Measurements from ENCODE around the gene RNF213. TPM values are rescaled to one million over a fixed set of nuclear protein-coding genes. Genes with fewer than 3 reads are reported as not detected.

RNF213 gene
- total RNA-seq, 1 experiment from 2014 or later = 44.5 TPM

DNA sequence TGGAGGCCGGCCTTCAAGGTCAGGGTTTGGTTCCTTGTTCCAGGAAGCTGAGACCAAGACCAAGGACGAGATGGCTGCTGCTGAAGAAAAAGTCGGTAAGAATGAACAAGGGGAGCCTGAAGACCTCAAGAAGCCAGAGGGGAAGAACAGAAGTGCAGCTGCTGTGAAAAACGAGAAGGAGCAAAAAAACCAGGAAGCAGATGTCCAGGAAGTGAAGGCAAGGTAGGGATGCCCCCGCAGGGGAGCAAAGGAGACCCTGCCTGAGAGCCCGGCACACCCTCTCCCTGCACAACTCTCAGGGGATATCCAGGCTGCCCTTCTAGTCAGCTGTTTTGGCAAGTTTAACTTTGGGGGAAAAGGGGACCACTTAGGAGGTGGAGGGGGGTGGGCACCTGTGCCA is 29.0 kb downstream of the RNF213 start:
- no TSS peak for BruUV-seq (replicated peaks)
- Histone ChIP-seq H3K4me1 (ENCODE audit: control insufficient read depth in 1 of 2, insufficient read depth in 2 of 2, low read length in 2 of 2) (no peaks in the 10 kb centered on the region), H3K4me3 (replicated peaks in 1 of 2; ENCODE audit: low read depth in 1 of 2, low read length in 2 of 2) (no peak overlapping the region), H4K20me1 (ENCODE audit: insufficient read depth) (peaks cover under 1% of the 10 kb centered on the region; the same call in 1 of the 2 replicates), H3K9ac (ENCODE audit: low read length) (no peak overlapping the region), H3K79me2 (ENCODE audit: insufficient read depth, low read length) (no peaks in the 10 kb centered on the region), H3K9me3 (ENCODE audit: control insufficient read depth in 1 of 2, insufficient read depth in 1 of 2, low read depth in 1 of 2, low read length in 2 of 2) (no peaks in the 10 kb centered on the region), H3K27me3 (ENCODE audit: insufficient read depth, low read length) (no peaks in the 10 kb centered on the region), H3K36me3 (ENCODE audit: control insufficient read depth in 1 of 2, insufficient read depth in 2 of 2, low read length in 2 of 2) (peaks cover 12 to 16% of the 10 kb centered on the region in 2 experiments; a peak in 2 of 4 replicates), H2AFZ (ENCODE audit: low read depth, low read length, poor library complexity, severe bottlenecking) (no peak overlapping the region), H3K9me2 (ENCODE audit: insufficient read depth) (no peaks in the 10 kb centered on the region), H3K27ac (ENCODE audit: low read depth, low read length) (no peak overlapping the region), H3K4me2 (ENCODE audit: low read length) (no peak overlapping the region)
- intact Hi-C loops (cut with micrococcal nuclease) = no loop called here
- ATAC-seq = no peak
- DNase-seq (ENCODE audit: low read depth, low spot score) = no peak
- CTCF ChIA-PET = no interaction called here
- POLR2A ChIA-PET = no interaction called here
- RAD21 ChIA-PET (ENCODE audit: low non-redundant PET in 1 of 2, low total read pairs in 2 of 2, uncharacterized antibody in 2 of 2, unreplicated experiment in 2 of 2) = no interaction called here
- TF ChIP-seq SIN3A (IDR thresholded peaks at IDR 0.05; ENCODE audit: low read depth) (no peak), CEBPB (IDR thresholded peaks at IDR 0.05; ENCODE audit: low read depth) (no peak), FOSL1 (IDR thresholded peaks at IDR 0.05; ENCODE audit: low read depth) (no peak), EZH2phosphoT487 (IDR thresholded peaks at IDR 0.05; ENCODE audit: borderline replicate concordance) (no peak), RAD21 (IDR thresholded peaks at IDR 0.05; ENCODE audit: low read depth) (no peak), ZFX (IDR thresholded peaks at IDR 0.05) (no peak), POLR2A (IDR thresholded peaks at IDR 0.05; ENCODE audit: borderline replicate concordance, extremely low read depth, insufficient read depth, insufficient read length) (no peak), SRF (IDR thresholded peaks at IDR 0.05; ENCODE audit: low read depth) (no peak), ZNF274 (IDR thresholded peaks at IDR 0.05; ENCODE audit: low read depth, low read length) (no peak), YY1 (IDR thresholded peaks at IDR 0.05; ENCODE audit: extremely low read depth, insufficient replicate concordance, low read depth, low read length) (no peak), SP1 (IDR thresholded peaks at IDR 0.05; ENCODE audit: low read depth) (no peak)
- TF ChIP-seq, protein P1, sequence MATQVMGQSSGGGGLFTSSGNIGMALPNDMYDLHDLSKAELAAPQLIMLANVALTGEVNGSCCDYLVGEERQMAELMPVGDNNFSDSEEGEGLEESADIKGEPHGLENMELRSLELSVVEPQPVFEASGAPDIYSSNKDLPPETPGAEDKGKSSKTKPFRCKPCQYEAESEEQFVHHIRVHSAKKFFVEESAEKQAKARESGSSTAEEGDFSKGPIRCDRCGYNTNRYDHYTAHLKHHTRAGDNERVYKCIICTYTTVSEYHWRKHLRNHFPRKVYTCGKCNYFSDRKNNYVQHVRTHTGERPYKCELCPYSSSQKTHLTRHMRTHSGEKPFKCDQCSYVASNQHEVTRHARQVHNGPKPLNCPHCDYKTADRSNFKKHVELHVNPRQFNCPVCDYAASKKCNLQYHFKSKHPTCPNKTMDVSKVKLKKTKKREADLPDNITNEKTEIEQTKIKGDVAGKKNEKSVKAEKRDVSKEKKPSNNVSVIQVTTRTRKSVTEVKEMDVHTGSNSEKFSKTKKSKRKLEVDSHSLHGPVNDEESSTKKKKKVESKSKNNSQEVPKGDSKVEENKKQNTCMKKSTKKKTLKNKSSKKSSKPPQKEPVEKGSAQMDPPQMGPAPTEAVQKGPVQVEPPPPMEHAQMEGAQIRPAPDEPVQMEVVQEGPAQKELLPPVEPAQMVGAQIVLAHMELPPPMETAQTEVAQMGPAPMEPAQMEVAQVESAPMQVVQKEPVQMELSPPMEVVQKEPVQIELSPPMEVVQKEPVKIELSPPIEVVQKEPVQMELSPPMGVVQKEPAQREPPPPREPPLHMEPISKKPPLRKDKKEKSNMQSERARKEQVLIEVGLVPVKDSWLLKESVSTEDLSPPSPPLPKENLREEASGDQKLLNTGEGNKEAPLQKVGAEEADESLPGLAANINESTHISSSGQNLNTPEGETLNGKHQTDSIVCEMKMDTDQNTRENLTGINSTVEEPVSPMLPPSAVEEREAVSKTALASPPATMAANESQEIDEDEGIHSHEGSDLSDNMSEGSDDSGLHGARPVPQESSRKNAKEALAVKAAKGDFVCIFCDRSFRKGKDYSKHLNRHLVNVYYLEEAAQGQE (IDR thresholded peaks at IDR 0.05; ENCODE audit: low read depth) = no peak
- TF ChIP-seq, protein P2, sequence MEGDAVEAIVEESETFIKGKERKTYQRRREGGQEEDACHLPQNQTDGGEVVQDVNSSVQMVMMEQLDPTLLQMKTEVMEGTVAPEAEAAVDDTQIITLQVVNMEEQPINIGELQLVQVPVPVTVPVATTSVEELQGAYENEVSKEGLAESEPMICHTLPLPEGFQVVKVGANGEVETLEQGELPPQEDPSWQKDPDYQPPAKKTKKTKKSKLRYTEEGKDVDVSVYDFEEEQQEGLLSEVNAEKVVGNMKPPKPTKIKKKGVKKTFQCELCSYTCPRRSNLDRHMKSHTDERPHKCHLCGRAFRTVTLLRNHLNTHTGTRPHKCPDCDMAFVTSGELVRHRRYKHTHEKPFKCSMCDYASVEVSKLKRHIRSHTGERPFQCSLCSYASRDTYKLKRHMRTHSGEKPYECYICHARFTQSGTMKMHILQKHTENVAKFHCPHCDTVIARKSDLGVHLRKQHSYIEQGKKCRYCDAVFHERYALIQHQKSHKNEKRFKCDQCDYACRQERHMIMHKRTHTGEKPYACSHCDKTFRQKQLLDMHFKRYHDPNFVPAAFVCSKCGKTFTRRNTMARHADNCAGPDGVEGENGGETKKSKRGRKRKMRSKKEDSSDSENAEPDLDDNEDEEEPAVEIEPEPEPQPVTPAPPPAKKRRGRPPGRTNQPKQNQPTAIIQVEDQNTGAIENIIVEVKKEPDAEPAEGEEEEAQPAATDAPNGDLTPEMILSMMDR (IDR thresholded peaks at IDR 0.05 in 2 of 3, conservative IDR thresholded peaks at IDR 0.05 in 1 of 3; ENCODE audit: borderline replicate concordance in 1 of 3, insufficient read depth in 1 of 3, low read depth in 2 of 3, low read length in 2 of 3) = no peak
- TF ChIP-seq, protein P3, sequence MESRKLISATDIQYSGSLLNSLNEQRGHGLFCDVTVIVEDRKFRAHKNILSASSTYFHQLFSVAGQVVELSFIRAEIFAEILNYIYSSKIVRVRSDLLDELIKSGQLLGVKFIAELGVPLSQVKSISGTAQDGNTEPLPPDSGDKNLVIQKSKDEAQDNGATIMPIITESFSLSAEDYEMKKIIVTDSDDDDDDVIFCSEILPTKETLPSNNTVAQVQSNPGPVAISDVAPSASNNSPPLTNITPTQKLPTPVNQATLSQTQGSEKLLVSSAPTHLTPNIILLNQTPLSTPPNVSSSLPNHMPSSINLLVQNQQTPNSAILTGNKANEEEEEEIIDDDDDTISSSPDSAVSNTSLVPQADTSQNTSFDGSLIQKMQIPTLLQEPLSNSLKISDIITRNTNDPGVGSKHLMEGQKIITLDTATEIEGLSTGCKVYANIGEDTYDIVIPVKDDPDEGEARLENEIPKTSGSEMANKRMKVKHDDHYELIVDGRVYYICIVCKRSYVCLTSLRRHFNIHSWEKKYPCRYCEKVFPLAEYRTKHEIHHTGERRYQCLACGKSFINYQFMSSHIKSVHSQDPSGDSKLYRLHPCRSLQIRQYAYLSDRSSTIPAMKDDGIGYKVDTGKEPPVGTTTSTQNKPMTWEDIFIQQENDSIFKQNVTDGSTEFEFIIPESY (IDR thresholded peaks at IDR 0.05; ENCODE audit: extremely low read depth, insufficient replicate concordance, low read length) = no peak
- TF ChIP-seq, protein P4, sequence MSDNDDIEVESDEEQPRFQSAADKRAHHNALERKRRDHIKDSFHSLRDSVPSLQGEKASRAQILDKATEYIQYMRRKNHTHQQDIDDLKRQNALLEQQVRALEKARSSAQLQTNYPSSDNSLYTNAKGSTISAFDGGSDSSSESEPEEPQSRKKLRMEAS (IDR thresholded peaks at IDR 0.05) = no peak
